Measurements from ENCODE around the gene GPRIN3.

GRCh38 chr4:89295415-89295927, 12.1 kb downstream of the GPRIN3 start:
- no peak for TF ChIP-seq EZH2 (IDR thresholded peaks at IDR 0.05; ENCODE audit: borderline replicate concordance, low read depth, low read length, severe bottlenecking)
- no peak for TF ChIP-seq CTCF (IDR thresholded peaks at IDR 0.05; ENCODE audit: borderline replicate concordance, extremely low read depth, low read length, poor library complexity, severe bottlenecking)

Data from DND-41 (cell line).